IMR-90 (cell line): ENCODE data around the gene OLIG3. TPM values are rescaled to one million over a fixed set of nuclear protein-coding genes. Genes with fewer than 3 reads are reported as not detected.

ENCODE experiments used
- ATAC-seq: fragments of 200-7000 bp; cut with Tn5 transposase; 2 replicates; pipeline ENCODE4 v1.9.1; 2020; ENCODE audit warnings: low read depth, mild to moderate bottlenecking, moderate library complexity
- BruUV-seq: library from RNA; stranded (reverse); fragments of 400-500 nt; replicated peaks from 2 replicates; lab custom pipeline; 2021; lab: Mats Ljungman, UMichigan
- CTCF ChIA-PET: fragments of 300-600 bp; formaldehyde crosslinking; extraction: SDS; loops from one replicate; lab custom pipeline; 2021; ENCODE audit warnings: antibody characterized with exemption; lab: Yijun Ruan, JAX
- POLR2A ChIA-PET: fragments of 300-600 bp; sonication (Branson Sonifier 250); formaldehyde crosslinking; loops from one replicate; lab custom pipeline; 2022; ENCODE audit warnings: antibody characterized with exemption; ENCODE audit not compliant: unreplicated experiment; lab: Charles Lee
- DNase-seq: peaks from one replicate; pipeline ENCODE4 v3.0.0; 2013
- H2AFZ ChIP-seq: replicated peaks from 2 replicates; pipeline ENCODE3; 2013; ENCODE audit warnings: low read length, mild to moderate bottlenecking; ENCODE audit not compliant: poor library complexity
- H2AK5ac ChIP-seq: 2 replicates; pipeline ENCODE4 v1.6.1; 2013; ENCODE audit warnings: low read depth, low read length, inconsistent platforms
- H2AK9ac ChIP-seq: replicated peaks from 2 replicates; pipeline ENCODE3; 2013; ENCODE audit warnings: mild to moderate bottlenecking, low read depth, low read length, moderate library complexity; ENCODE audit not compliant: poor library complexity
- H2BK120ac ChIP-seq: 2 replicates; pipeline ENCODE4 v1.6.1; 2013; ENCODE audit warnings: low read depth, low read length, inconsistent platforms
- H2BK15ac ChIP-seq: 3 replicates; pipeline ENCODE4 v1.6.1; 2013; ENCODE audit warnings: low read depth, low read length, inconsistent platforms
- H2BK20ac ChIP-seq: 2 replicates; pipeline ENCODE4 v1.6.1; 2013; ENCODE audit warnings: low read depth, mild to moderate bottlenecking, inconsistent platforms, low read length, moderate library complexity
- H2BK5ac ChIP-seq: 2 replicates; pipeline ENCODE4 v1.6.1; 2013; ENCODE audit warnings: mild to moderate bottlenecking, low read depth, low read length, inconsistent platforms; ENCODE audit not compliant: poor library complexity, severe bottlenecking
- H3K14ac ChIP-seq: replicated peaks from 2 replicates; pipeline ENCODE4 v1.6.1; 2013; ENCODE audit warnings: low read depth, low read length, inconsistent platforms
- H3K18ac ChIP-seq: 2 replicates; pipeline ENCODE4 v1.6.1; 2013; ENCODE audit warnings: low read depth, low read length, control low read depth
- H3K23ac ChIP-seq: 2 replicates; pipeline ENCODE4 v1.6.1; 2013; ENCODE audit warnings: low read depth, low read length, inconsistent platforms
- H3K27ac ChIP-seq: 2 replicates; pipeline ENCODE4 v1.5.1; 2013; ENCODE audit warnings: mild to moderate bottlenecking, control low read depth, low read length; ENCODE audit not compliant: insufficient read depth
- H3K27me3 ChIP-seq: 2 replicates; pipeline ENCODE4 v1.6.1; 2013; ENCODE audit warnings: low read length; ENCODE audit not compliant: control insufficient read depth, insufficient read depth
- H3K36me3 ChIP-seq: 2 replicates; pipeline ENCODE4 v1.6.1; 2013; ENCODE audit warnings: low read length, mixed read lengths; ENCODE audit not compliant: control insufficient read depth, insufficient read depth
- H3K4ac ChIP-seq: 2 replicates; pipeline ENCODE4 v1.6.1; 2013; ENCODE audit warnings: low read depth, low read length, inconsistent platforms
- H3K4me1 ChIP-seq: 2 replicates; pipeline ENCODE4 v1.6.1; 2013; ENCODE audit warnings: low read length, mixed read lengths; ENCODE audit not compliant: control insufficient read depth, insufficient read depth
- H3K4me2 ChIP-seq: 2 replicates; pipeline ENCODE4 v1.6.1; 2013; ENCODE audit warnings: low read depth, mild to moderate bottlenecking, control low read depth, low read length, moderate library complexity
- H3K4me3 ChIP-seq: 2 replicates; pipeline ENCODE4 v1.5.1; 2013; ENCODE audit warnings: low read depth, mild to moderate bottlenecking, control low read depth, low read length, moderate library complexity; ENCODE audit not compliant: insufficient read depth
- H3K56ac ChIP-seq: 2 replicates; pipeline ENCODE4 v1.6.1; 2013; ENCODE audit warnings: low read length, inconsistent platforms; ENCODE audit not compliant: insufficient read depth; ENCODE audit errors: extremely low read depth
- H3K79me1 ChIP-seq, 2 experiments: 2 replicates each; pipeline ENCODE4 v1.6.1; 2013; ENCODE audit warnings: low read length in 2 of 2, inconsistent platforms in 1 of 2, low read depth in 1 of 2
- H3K9ac ChIP-seq: 2 replicates; pipeline ENCODE4 v1.6.1; 2013; ENCODE audit warnings: low read depth, low read length, control low read depth
- H3K9me1 ChIP-seq: 2 replicates; pipeline ENCODE4 v1.6.1; 2013; ENCODE audit warnings: low read length, inconsistent platforms; ENCODE audit not compliant: insufficient read depth
- H3K9me3 ChIP-seq: 2 replicates; pipeline ENCODE4 v1.6.1; 2013; ENCODE audit warnings: low read length; ENCODE audit not compliant: control insufficient read depth, insufficient read depth
- H4K20me1 ChIP-seq: 2 replicates; pipeline ENCODE4 v1.6.1; 2013; ENCODE audit warnings: low read length, inconsistent platforms; ENCODE audit not compliant: insufficient read depth
- H4K5ac ChIP-seq: 2 replicates; pipeline ENCODE4 v1.6.1; 2013; ENCODE audit warnings: mild to moderate bottlenecking, low read depth, low read length, control low read depth
- H4K8ac ChIP-seq, 2 experiments: 2 replicates each; pipeline ENCODE4 v1.6.1; 2013; ENCODE audit warnings: low read depth in 2 of 2, low read length in 2 of 2, control low read depth in 1 of 2, inconsistent platforms in 1 of 2
- H4K91ac ChIP-seq: 2 replicates; pipeline ENCODE4 v1.6.1; 2013; ENCODE audit warnings: low read depth, low read length, inconsistent platforms; ENCODE audit not compliant: insufficient read depth
- BHLHE40 ChIP-seq: fragments of 150-350 bp; IDR thresholded peaks from 2 replicates; pipeline ENCODE4 v1.6.1; 2016; ENCODE audit warnings: mild to moderate bottlenecking, low read depth, low read length
- CEBPB ChIP-seq: IDR thresholded peaks from 2 replicates; pipeline ENCODE4 v1.6.1; 2012; ENCODE audit warnings: low read depth, low read length, improper control_type of control experiment
- CHD1 ChIP-seq: IDR thresholded peaks from 2 replicates; pipeline ENCODE4 v1.6.1; 2012; ENCODE audit warnings: low read depth, low read length, improper control_type of control experiment
- FOS ChIP-seq: fragments of 150-350 bp; IDR thresholded peaks from 2 replicates; pipeline ENCODE4 v1.6.1; 2016; ENCODE audit warnings: low read depth, low read length
- MAFK ChIP-seq: IDR thresholded peaks from 2 replicates; pipeline ENCODE4 v1.6.1; 2012; ENCODE audit warnings: low read depth, low read length, improper control_type of control experiment
- MAZ ChIP-seq: IDR thresholded peaks from 2 replicates; pipeline ENCODE4 v1.6.1; 2012; ENCODE audit warnings: low read depth, mild to moderate bottlenecking, low read length, improper control_type of control experiment, moderate library complexity, borderline replicate concordance
- MXI1 ChIP-seq: IDR thresholded peaks from 2 replicates; pipeline ENCODE4 v1.6.1; 2012; ENCODE audit warnings: low read depth, mild to moderate bottlenecking, low read length, moderate library complexity, borderline replicate concordance
- NFE2L2 ChIP-seq: fragments of 150-350 bp; IDR thresholded peaks from 2 replicates; pipeline ENCODE4 v1.6.1; 2016; ENCODE audit warnings: low read depth, mild to moderate bottlenecking, low read length
- POLR2A ChIP-seq: IDR thresholded peaks from 2 replicates; pipeline ENCODE4 v1.6.1; 2012; ENCODE audit warnings: mild to moderate bottlenecking, low read depth, low read length
- RAD21 ChIP-seq: IDR thresholded peaks from 2 replicates; pipeline ENCODE4 v1.6.1; 2012; ENCODE audit warnings: low read length, improper control_type of control experiment
- RCOR1 ChIP-seq: IDR thresholded peaks from 2 replicates; pipeline ENCODE4 v1.6.1; 2012; ENCODE audit warnings: mild to moderate bottlenecking, low read length, improper control_type of control experiment; ENCODE audit not compliant: insufficient replicate concordance
- RFX5 ChIP-seq: IDR thresholded peaks from 2 replicates; pipeline ENCODE4 v1.8.0; 2012; ENCODE audit warnings: low read depth, mild to moderate bottlenecking, low read length, moderate library complexity
- SMC3 ChIP-seq: fragments of 150-350 bp; IDR thresholded peaks from 2 replicates; pipeline ENCODE4 v1.6.1; 2016; ENCODE audit warnings: low read depth, mild to moderate bottlenecking, antibody characterized with exemption, low read length, moderate library complexity
- USF2 ChIP-seq: fragments of 150-350 bp; IDR thresholded peaks from 2 replicates; pipeline ENCODE4 v1.6.1; 2017; ENCODE audit warnings: mild to moderate bottlenecking, antibody characterized with exemption, low read length, low read depth
- WGBS, 2 experiments: methylation state at CpG; one replicate each; pipeline versions ENCODE4 v1.1.5 to v1.1.7; 2013; ENCODE audit warnings: missing lambda C conversion rate in 2 of 2; ENCODE audit not compliant: insufficient read length in 1 of 2; ENCODE audit errors: extremely low coverage in 2 of 2; 5-methylcytosine and 5-hydroxymethylcytosine counted together
- dilution Hi-C: fragments of 300-500 bp; cut with HindIII; formaldehyde crosslinking; loops from one replicate; pipeline ENCODE4 v1.14.3; 2018; ENCODE audit warnings: low sequenced_read_pairs; ENCODE audit not compliant: unreplicated experiment
- in situ Hi-C: fragments of 300-500 bp; cut with MboI; formaldehyde crosslinking; loops from 3 replicates; pipeline ENCODE4 v1.14.3; 2019; ENCODE audit warnings: low sequenced_read_pairs, inconsistent platforms, mixed read lengths
- intact Hi-C: fragments of 100-400 bp; cut with micrococcal nuclease; formaldehyde crosslinking; loops from 2 replicates; pipeline ENCODE4 v1.10.0; 2022
- polyA plus RNA-seq, 3 experiments: library from polyadenylated mRNA; depleted of rRNA; stranded (reverse); fragments of >200 nt; gene quantifications; 2 replicates each; pipeline ENCODE4 v1.2.3, GENCODE V29; 2012; ENCODE audit warnings: low replicate concordance in 1 of 3
- total RNA-seq: library from RNA; depleted of rRNA; stranded (reverse); fragments of >200 nt; gene quantifications from 2 replicates; pipeline ENCODE4 v1.2.3, GENCODE V29; 2012
- TF ChIP-seq, protein P1 (sequence below): fragments of 150-350 bp; IDR thresholded peaks from 2 replicates; pipeline ENCODE4 v1.6.1; 2016; ENCODE audit warnings: low read depth, mild to moderate bottlenecking, low read length, moderate library complexity, borderline replicate concordance
- TF ChIP-seq, protein P2 (sequence below): conservative IDR thresholded peaks from 2 replicates; pipeline ENCODE4 v1.5.1; 2012; ENCODE audit warnings: mild to moderate bottlenecking, low read depth, low read length, improper control_type of control experiment

The OLIG3 gene
- total and polyA plus RNA-seq, 2 of the 4 experiments (the other 2 are of a cell fraction): not detected

DNA sequence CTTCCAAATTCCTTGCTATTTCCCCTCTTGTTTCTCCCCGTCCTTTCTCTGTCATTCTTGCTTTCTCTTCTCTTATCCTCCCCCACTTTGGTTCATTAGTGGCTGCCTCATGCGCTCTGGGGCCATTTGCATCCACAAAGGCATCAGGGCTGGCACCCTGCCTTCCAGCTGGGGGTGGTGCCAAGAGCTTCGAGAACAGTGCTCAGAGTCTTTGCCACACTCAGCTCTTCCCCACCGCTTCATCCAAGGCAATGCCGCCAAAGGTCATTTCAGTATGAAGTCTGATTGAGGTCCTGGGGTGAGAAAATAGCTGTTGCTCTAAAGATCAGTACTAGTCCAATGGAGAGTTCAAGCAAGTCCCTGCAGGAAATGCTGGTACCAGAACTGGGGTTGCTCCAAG lies 22.7 kb downstream of the OLIG3 start:
- intact Hi-C loops (no loop called here), dilution Hi-C loops (no loop called here), in situ Hi-C loops (no loop called here)
- no TSS peak for BruUV-seq
- CTCF ChIA-PET: no interaction called here
- Histone ChIP-seq H3K9me3 (no peaks in the 10 kb centered on the region), H3K79me1 (no peaks in the 10 kb centered on the region), H4K8ac (no peak overlapping the region), H2BK20ac (no peak overlapping the region), H3K4ac (no peak overlapping the region), H4K5ac (no peak overlapping the region), H3K9me1 (no peaks in the 10 kb centered on the region), H3K23ac (no peak overlapping the region), H3K56ac (no peak overlapping the region), H3K14ac (no peak overlapping the region), H2BK5ac (no peak overlapping the region), H2BK120ac (no peak overlapping the region), H3K9ac (no peak overlapping the region), H2BK15ac (no peak overlapping the region), H3K4me3 (no peak overlapping the region), H3K36me3 (no peaks in the 10 kb centered on the region), H3K4me1 (no peaks in the 10 kb centered on the region), H3K27me3 (peaks cover 13% of the 10 kb centered on the region), H4K20me1 (no peaks in the 10 kb centered on the region), H2AK5ac (no peak overlapping the region), H4K91ac (no peak overlapping the region), H2AK9ac (no peak overlapping the region), H3K27ac (no peak overlapping the region), H3K18ac (no peak overlapping the region), H3K4me2 (no peak overlapping the region), H2AFZ (no peak overlapping the region)
- POLR2A ChIA-PET: no interaction called here
- DNase-seq (no peak), ATAC-seq (no peak)
- WGBS, 2 experiments: 0% methylated on average over 1 of the region's 5 CpGs; no CpG with 5 or more reads in 1 of the 2 experiments
- TF ChIP-seq CEBPB (no peak), RAD21 (no peak), RCOR1 (no peak), CHD1 (no peak), BHLHE40 (no peak), RFX5 (no peak), MAZ (no peak), MXI1 (no peak), FOS (no peak), SMC3 (no peak), NFE2L2 (no peak), USF2 (no peak), POLR2A (no peak), MAFK (no peak)
- TF ChIP-seq, protein P1, sequence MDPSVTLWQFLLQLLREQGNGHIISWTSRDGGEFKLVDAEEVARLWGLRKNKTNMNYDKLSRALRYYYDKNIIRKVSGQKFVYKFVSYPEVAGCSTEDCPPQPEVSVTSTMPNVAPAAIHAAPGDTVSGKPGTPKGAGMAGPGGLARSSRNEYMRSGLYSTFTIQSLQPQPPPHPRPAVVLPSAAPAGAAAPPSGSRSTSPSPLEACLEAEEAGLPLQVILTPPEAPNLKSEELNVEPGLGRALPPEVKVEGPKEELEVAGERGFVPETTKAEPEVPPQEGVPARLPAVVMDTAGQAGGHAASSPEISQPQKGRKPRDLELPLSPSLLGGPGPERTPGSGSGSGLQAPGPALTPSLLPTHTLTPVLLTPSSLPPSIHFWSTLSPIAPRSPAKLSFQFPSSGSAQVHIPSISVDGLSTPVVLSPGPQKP: no peak
- TF ChIP-seq, protein P2, sequence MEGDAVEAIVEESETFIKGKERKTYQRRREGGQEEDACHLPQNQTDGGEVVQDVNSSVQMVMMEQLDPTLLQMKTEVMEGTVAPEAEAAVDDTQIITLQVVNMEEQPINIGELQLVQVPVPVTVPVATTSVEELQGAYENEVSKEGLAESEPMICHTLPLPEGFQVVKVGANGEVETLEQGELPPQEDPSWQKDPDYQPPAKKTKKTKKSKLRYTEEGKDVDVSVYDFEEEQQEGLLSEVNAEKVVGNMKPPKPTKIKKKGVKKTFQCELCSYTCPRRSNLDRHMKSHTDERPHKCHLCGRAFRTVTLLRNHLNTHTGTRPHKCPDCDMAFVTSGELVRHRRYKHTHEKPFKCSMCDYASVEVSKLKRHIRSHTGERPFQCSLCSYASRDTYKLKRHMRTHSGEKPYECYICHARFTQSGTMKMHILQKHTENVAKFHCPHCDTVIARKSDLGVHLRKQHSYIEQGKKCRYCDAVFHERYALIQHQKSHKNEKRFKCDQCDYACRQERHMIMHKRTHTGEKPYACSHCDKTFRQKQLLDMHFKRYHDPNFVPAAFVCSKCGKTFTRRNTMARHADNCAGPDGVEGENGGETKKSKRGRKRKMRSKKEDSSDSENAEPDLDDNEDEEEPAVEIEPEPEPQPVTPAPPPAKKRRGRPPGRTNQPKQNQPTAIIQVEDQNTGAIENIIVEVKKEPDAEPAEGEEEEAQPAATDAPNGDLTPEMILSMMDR: no peak
